ENCODE data around the gene MAP4K4. TPM values are rescaled to one million over a fixed set of nuclear protein-coding genes. Genes with fewer than 3 reads are reported as not detected.

MAP4K4 gene
- total and polyA plus RNA-seq, 2 experiments from 2014 or later: 20.3 to 115 TPM

- H4K20me1 ChIP-seq (ENCODE audit: insufficient read depth): no peaks in the 10 kb centered on the region
- in situ Hi-C loops (cut with MboI): no loop called here
- H3F3A ChIP-seq (ENCODE audit: insufficient read depth): no peaks in the 10 kb centered on the region
- H3K9me2 ChIP-seq (ENCODE audit: insufficient read depth): no peaks in the 10 kb centered on the region
- H3K9me3 ChIP-seq (ENCODE audit: low read depth): no peaks in the 10 kb centered on the region
- H3K27ac ChIP-seq: no peak overlapping the region
- DNase-seq: no peak
- 66% methylated on average over 5 of the region's 5 CpGs for WGBS, 2 experiments (ENCODE audit: low coverage in 1 of 2, low lambda C conversion rate in 2 of 2, missing lambda C conversion rate in 2 of 2)
- no peaks in the 10 kb centered on the region for H3K36me3 ChIP-seq (ENCODE audit: low read depth)
- no peaks in the 10 kb centered on the region for H3K27me3 ChIP-seq (replicated peaks; ENCODE audit: insufficient read depth)
- TF ChIP-seq EZH2 (IDR thresholded peaks at IDR 0.05; ENCODE audit: insufficient read depth, poor library complexity, severe bottlenecking) (no peak), EZH2phosphoT487 (IDR thresholded peaks at IDR 0.05; ENCODE audit: insufficient read depth, low read depth) (no peak)
- H3K9ac ChIP-seq: no peak overlapping the region
- no peak overlapping the region for H3K4me3 ChIP-seq
- no peaks in the 10 kb centered on the region for H3K4me1 ChIP-seq (ENCODE audit: insufficient read depth)
- no peaks in the 10 kb centered on the region for H3K79me2 ChIP-seq (ENCODE audit: insufficient read depth)
- no peak overlapping the region for H2AFZ ChIP-seq
- no peak overlapping the region for H3K4me2 ChIP-seq (ENCODE audit: unreplicated experiment)
These were observed 9.2 kb upstream of the MAP4K4 start for GRCh38 chr2:101688261-101688660.

- H3K4me1 ChIP-seq (ENCODE audit: insufficient read depth): no peaks in the 10 kb centered on the region
- H3F3A ChIP-seq (ENCODE audit: insufficient read depth): no peaks in the 10 kb centered on the region
- no peaks in the 10 kb centered on the region for H4K20me1 ChIP-seq (ENCODE audit: insufficient read depth)
- H3K36me3 ChIP-seq (ENCODE audit: low read depth): no peaks in the 10 kb centered on the region
- H3K27ac ChIP-seq: no peak overlapping the region
- no peak for TF ChIP-seq EZH2 (IDR thresholded peaks at IDR 0.05; ENCODE audit: insufficient read depth, poor library complexity, severe bottlenecking)
- no peak overlapping the region for H3K9ac ChIP-seq
- H3K4me3 ChIP-seq: no peak overlapping the region
- 57 to 60% methylated on average over 1 of the region's 1 CpG for WGBS, 2 experiments (ENCODE audit: low coverage in 1 of 2, low lambda C conversion rate in 2 of 2, missing lambda C conversion rate in 2 of 2)
- no peaks in the 10 kb centered on the region for H3K9me2 ChIP-seq (ENCODE audit: insufficient read depth)
- DNase-seq: no peak
- in situ Hi-C loops (cut with MboI): no loop called here
- no peaks in the 10 kb centered on the region for H3K27me3 ChIP-seq (replicated peaks; ENCODE audit: insufficient read depth)
- no peak overlapping the region for H3K4me2 ChIP-seq (ENCODE audit: unreplicated experiment)
- no peaks in the 10 kb centered on the region for H3K9me3 ChIP-seq (ENCODE audit: low read depth)
- no peaks in the 10 kb centered on the region for H3K79me2 ChIP-seq (ENCODE audit: insufficient read depth)
- H2AFZ ChIP-seq: no peak overlapping the region
These were observed 8.2 kb upstream of the MAP4K4 start for GRCh38 chr2:101689114-101689825.

GRCh38 chr2:101690547-101691152 is 6.9 kb upstream of the MAP4K4 start:
- TF ChIP-seq EZH2 (IDR thresholded peaks at IDR 0.05; ENCODE audit: insufficient read depth, poor library complexity, severe bottlenecking) (no peak), EZH2phosphoT487 (IDR thresholded peaks at IDR 0.05; ENCODE audit: insufficient read depth, low read depth) (no peak)
- no peak for DNase-seq
- no peak overlapping the region for H3K9ac ChIP-seq
- no peak overlapping the region for H3K4me2 ChIP-seq (ENCODE audit: unreplicated experiment)
- H3K4me3 ChIP-seq: no peak overlapping the region
- no peaks in the 10 kb centered on the region for H3K27me3 ChIP-seq (replicated peaks; ENCODE audit: insufficient read depth)
- H3K9me2 ChIP-seq (ENCODE audit: insufficient read depth): no peaks in the 10 kb centered on the region
- no peak overlapping the region for H3K27ac ChIP-seq
- H3F3A ChIP-seq (ENCODE audit: insufficient read depth): 0 out of 2 replicates have a peak, but pooled peaks cover under 1% of the 10 kb centered on the region
- no peaks in the 10 kb centered on the region for H3K36me3 ChIP-seq (ENCODE audit: low read depth)
- H3K9me3 ChIP-seq (ENCODE audit: low read depth): no peaks in the 10 kb centered on the region
- H2AFZ ChIP-seq: no peak overlapping the region
- no peaks in the 10 kb centered on the region for H3K79me2 ChIP-seq (ENCODE audit: insufficient read depth)
- H3K4me1 ChIP-seq (ENCODE audit: insufficient read depth): no peaks in the 10 kb centered on the region
- in situ Hi-C loops (cut with MboI): loop anchor here (10.0 kb wide), 1 partner anchor 276 kb away; no protein-coding TSS in a partner anchor
- H4K20me1 ChIP-seq (ENCODE audit: insufficient read depth): no peaks in the 10 kb centered on the region
- WGBS, 2 experiments (ENCODE audit: low coverage in 1 of 2, low lambda C conversion rate in 2 of 2, missing lambda C conversion rate in 2 of 2): 83 to 88% methylated on average over 2 of the region's 2 CpGs

- H3K36me3 ChIP-seq (ENCODE audit: low read depth): no peaks in the 10 kb centered on the region
- in situ Hi-C loops (cut with MboI): loop anchor here (10.0 kb wide), 1 partner anchor 277 kb away; no protein-coding TSS in a partner anchor
- H4K20me1 ChIP-seq (ENCODE audit: insufficient read depth): no peaks in the 10 kb centered on the region
- H3K4me3 ChIP-seq: no peak overlapping the region
- no peaks in the 10 kb centered on the region for H3K79me2 ChIP-seq (ENCODE audit: insufficient read depth)
- H3K27me3 ChIP-seq (replicated peaks; ENCODE audit: insufficient read depth): no peaks in the 10 kb centered on the region
- H3K9me2 ChIP-seq (ENCODE audit: insufficient read depth): no peaks in the 10 kb centered on the region
- WGBS, 2 experiments (ENCODE audit: low coverage in 1 of 2, low lambda C conversion rate in 2 of 2, missing lambda C conversion rate in 2 of 2): 68 to 85% methylated on average over 3 of the region's 3 CpGs
- TF ChIP-seq EZH2 (IDR thresholded peaks at IDR 0.05; ENCODE audit: insufficient read depth, poor library complexity, severe bottlenecking) (no peak), EZH2phosphoT487 (IDR thresholded peaks at IDR 0.05; ENCODE audit: insufficient read depth, low read depth) (no peak)
- H3F3A ChIP-seq (ENCODE audit: insufficient read depth): peaks cover 14% of the 10 kb centered on the region; the same call in 1 of the 2 replicates
- H3K27ac ChIP-seq: no peak overlapping the region
- no peak for DNase-seq
- H3K4me2 ChIP-seq (ENCODE audit: unreplicated experiment): no peak overlapping the region
- no peaks in the 10 kb centered on the region for H3K9me3 ChIP-seq (ENCODE audit: low read depth)
- no peaks in the 10 kb centered on the region for H3K4me1 ChIP-seq (ENCODE audit: insufficient read depth)
- H3K9ac ChIP-seq: no peak overlapping the region
- no peak overlapping the region for H2AFZ ChIP-seq
These were observed 5.5 kb upstream of the MAP4K4 start for GRCh38 chr2:101692041-101692440.

Data from GM23248 (cell line).